Osteocyte (in vitro differentiated cells): ENCODE measurements around the gene KCNJ12. TPM values are rescaled to one million over a fixed set of nuclear protein-coding genes. Genes with fewer than 3 reads are reported as not detected.

Experiments used
- DNase-seq: peaks from one replicate; pipeline ENCODE4 v3.0.0; 2021; ENCODE audit warnings: mixed read lengths; ENCODE audit not compliant: unreplicated experiment; ENCODE audit errors: extremely low spot score
- H3K27ac Mint-ChIP-seq: one replicate; pipeline ENCODE4 v1.8.0; 2021; ENCODE audit warnings: mild to moderate bottlenecking, mixed read lengths; ENCODE audit not compliant: unreplicated experiment
- H3K27me3 Mint-ChIP-seq: one replicate; pipeline ENCODE4 v1.8.0; 2021; ENCODE audit warnings: mixed read lengths; ENCODE audit not compliant: unreplicated experiment
- H3K36me3 Mint-ChIP-seq: one replicate; pipeline ENCODE4 v1.8.0; 2021; ENCODE audit warnings: mixed read lengths; ENCODE audit not compliant: unreplicated experiment
- H3K4me1 Mint-ChIP-seq: one replicate; pipeline ENCODE4 v1.8.0; 2021; ENCODE audit warnings: mixed read lengths; ENCODE audit not compliant: unreplicated experiment
- H3K4me3 Mint-ChIP-seq: one replicate; pipeline ENCODE4 v1.8.0; 2021; ENCODE audit warnings: mild to moderate bottlenecking, moderate library complexity, mixed read lengths; ENCODE audit not compliant: unreplicated experiment
- H3K9me3 Mint-ChIP-seq: one replicate; pipeline ENCODE4 v1.8.0; 2021; ENCODE audit warnings: mixed read lengths; ENCODE audit not compliant: unreplicated experiment
- total RNA-seq: library from RNA; stranded (reverse); gene quantifications from 2 replicates; pipeline ENCODE4 v1.2.1, GENCODE V29; 2021
- TF ChIP-seq, protein P1 (sequence below): fragments of 200-600 bp; sonication (generic); IDR thresholded peaks from 2 replicates; pipeline ENCODE4 v1.5.0; 2021; ENCODE audit warnings: antibody characterized with exemption, mild to moderate bottlenecking, moderate library complexity

KCNJ12 gene
- total RNA-seq, 1 donor from 2014 or later, result 2.3 TPM

DNA sequence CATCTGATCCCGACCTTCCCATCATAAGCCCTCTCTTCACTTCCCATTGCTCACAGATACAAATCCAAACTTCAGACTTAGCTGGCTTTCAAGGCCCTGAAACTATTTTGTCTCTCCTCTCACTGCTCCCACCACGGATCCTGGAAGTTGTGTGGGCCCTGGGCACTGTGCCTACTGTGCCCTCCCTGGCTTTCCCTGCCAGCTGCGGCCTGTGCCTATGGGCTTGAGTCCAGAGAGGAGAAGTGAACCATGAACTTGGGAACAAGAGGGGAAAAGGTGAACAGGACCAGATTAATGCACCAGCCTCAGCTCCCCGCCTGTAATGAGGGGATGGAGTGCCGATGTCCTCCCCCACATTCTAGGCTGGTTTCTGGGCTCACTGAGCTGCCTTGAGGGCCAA lies 18.9 kb upstream of the KCNJ12 start:
- H3K9me3 Mint-ChIP-seq, result no peaks in the 10 kb centered on the region
- no peak overlapping the region for H3K27ac Mint-ChIP-seq
- peaks cover 15% of the 10 kb centered on the region for H3K4me1 Mint-ChIP-seq

DNA sequence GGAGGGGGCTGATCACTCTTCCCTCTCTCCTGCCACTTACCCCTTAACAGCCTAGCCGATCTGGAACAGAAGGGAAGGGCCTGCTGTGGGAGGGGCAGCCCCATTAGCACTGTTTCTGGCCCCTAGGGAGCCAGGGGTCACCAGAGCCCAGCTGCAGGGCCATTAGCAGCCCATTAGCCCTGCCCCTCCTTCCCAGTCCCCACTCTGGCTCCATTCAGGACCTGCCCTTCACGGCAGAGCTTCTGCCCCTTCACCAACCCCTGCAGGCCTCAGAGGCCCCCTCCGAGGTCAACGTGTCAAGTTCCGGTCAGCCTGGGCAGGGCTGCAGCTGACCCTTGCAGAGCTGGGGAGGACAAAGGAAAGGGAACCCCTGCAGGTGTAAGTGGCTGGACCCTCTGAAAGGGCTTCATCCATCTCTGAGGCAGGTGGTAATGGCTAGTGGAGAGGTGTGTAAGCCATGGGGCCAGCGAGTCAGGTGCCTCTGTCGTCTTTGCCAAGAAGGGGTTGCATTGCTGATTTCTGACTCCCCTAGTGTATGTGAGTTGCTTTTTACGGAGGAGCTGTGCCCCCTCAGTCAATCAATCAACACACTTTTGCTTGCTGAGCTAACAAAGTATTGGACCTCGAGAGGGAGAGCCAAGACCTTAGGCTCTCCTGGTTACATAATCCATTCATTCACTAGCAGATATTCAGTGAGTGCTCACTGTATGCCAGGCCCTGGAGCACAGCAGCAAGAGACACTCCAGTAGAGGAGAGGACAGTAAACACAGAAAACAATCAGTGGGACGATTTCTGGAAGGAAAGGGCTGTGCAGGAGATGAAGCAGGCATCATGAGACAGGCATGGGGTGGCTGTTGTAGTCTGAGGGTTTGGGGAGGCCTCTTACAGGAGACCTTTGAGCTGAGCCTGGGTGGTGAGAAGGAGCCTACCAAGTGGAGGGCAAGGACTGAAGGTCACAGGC lies 18.2 kb upstream of the KCNJ12 start:
- Mint-ChIP-seq H3K27me3 (no peaks in the 10 kb centered on the region), H3K4me1 (peaks cover 15% of the 10 kb centered on the region), H3K9me3 (no peaks in the 10 kb centered on the region), H3K27ac (no peak overlapping the region), H3K4me3 (no peak overlapping the region), H3K36me3 (no peaks in the 10 kb centered on the region)
- DNase-seq, result no peak
- TF ChIP-seq, protein P1, sequence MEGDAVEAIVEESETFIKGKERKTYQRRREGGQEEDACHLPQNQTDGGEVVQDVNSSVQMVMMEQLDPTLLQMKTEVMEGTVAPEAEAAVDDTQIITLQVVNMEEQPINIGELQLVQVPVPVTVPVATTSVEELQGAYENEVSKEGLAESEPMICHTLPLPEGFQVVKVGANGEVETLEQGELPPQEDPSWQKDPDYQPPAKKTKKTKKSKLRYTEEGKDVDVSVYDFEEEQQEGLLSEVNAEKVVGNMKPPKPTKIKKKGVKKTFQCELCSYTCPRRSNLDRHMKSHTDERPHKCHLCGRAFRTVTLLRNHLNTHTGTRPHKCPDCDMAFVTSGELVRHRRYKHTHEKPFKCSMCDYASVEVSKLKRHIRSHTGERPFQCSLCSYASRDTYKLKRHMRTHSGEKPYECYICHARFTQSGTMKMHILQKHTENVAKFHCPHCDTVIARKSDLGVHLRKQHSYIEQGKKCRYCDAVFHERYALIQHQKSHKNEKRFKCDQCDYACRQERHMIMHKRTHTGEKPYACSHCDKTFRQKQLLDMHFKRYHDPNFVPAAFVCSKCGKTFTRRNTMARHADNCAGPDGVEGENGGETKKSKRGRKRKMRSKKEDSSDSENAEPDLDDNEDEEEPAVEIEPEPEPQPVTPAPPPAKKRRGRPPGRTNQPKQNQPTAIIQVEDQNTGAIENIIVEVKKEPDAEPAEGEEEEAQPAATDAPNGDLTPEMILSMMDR, result no peak

More for the DNA sequence above, 18.9 kb upstream of the KCNJ12 start:
- Mint-ChIP-seq H3K27me3 (no peaks in the 10 kb centered on the region), H3K36me3 (no peaks in the 10 kb centered on the region), H3K4me3 (no peak overlapping the region)
- TF ChIP-seq, protein P1, result no peak
- no peak for DNase-seq

DNA sequence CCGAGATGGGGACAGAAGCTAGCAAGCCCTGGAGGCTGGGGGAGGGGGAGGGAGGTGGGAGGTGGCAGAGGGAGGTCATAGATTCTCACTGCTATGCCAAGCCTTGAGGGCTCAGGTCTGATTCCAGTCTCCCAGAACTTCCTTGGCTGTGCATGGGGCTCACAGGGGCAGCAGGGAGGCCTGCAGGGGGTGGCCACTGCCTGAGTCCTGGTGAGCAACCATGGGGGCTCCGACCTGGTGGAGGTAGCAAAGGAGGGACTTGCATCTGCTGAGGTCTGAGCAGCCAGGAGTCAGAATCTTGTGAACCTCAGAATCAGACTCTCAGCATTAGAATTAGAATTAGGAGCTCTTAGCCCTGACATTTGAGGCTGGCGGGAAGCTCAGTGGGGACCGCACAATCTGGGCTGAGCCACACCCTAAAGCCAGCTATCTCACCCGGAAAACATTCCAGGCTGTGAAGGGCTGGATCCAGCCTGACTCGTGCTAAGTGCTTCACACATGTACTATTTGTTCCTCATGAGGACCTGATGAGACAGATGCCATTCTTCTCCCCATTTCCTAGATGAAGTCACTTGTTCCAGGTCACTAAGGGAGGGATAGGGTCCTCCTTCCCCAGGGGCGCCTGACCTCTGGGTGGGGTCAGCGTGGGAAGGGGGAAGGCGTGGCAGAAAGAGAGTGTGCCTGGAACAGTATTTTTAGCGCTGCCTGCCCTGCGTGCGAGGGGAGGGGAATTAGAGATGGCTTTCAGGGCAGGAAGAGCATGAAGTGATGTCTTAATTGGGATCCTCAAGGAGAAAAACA lies 17.3 kb upstream of the KCNJ12 start:
- TF ChIP-seq, protein P1, result no peak
- Mint-ChIP-seq H3K27me3 (no peaks in the 10 kb centered on the region), H3K4me3 (no peak overlapping the region), H3K36me3 (no peaks in the 10 kb centered on the region), H3K27ac (no peak overlapping the region), H3K9me3 (no peaks in the 10 kb centered on the region), H3K4me1 (peaks cover 15% of the 10 kb centered on the region)
- DNase-seq, result no peak

DNA sequence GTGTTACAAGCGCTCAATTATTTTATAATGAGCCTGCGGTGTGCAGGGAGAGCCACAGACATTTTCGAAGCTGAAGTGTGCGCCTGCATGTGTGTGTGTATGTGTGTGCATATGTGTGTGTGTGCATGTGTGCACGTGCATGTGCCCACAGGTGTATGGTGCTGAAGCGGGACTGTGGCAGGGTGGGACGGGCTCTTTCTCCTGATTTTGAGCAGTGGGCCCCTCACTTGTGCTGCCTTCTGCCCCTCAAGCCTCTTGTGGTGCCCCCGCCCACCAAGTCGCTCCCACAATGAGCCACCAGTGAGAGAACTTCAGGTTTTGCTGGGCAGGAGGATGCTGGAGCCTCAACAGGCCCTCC lies 16.7 kb upstream of the KCNJ12 start:
- Mint-ChIP-seq H3K9me3 (no peaks in the 10 kb centered on the region), H3K4me1 (peaks cover 17% of the 10 kb centered on the region), H3K27me3 (no peaks in the 10 kb centered on the region), H3K36me3 (no peaks in the 10 kb centered on the region), H3K4me3 (no peak overlapping the region), H3K27ac (no peak overlapping the region)
- no peak for DNase-seq
- TF ChIP-seq, protein P1, result no peak

DNA sequence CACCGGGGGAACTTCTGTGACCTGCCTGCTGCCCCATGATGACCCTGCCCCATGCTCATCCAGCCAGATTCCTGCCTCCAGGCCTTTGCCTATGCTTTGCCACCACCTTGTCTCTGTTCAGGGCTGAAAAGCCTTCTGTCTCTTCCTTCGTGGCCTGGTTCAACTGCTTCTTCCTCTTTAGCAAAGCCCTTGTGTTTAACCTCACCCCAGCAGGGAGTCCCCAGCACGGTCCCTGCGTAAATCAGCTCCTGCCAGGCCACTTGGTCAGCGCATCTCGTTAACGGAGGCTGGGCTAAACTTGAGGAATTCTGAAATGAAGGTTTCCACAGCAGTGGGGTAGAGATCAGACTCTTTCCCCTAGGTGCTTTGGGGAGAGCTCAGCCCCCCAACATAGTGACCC lies 16.1 kb upstream of the KCNJ12 start:
- no peaks in the 10 kb centered on the region for H3K27me3 Mint-ChIP-seq
- TF ChIP-seq, protein P1, result no peak
- DNase-seq, result no peak
- H3K9me3 Mint-ChIP-seq, result no peaks in the 10 kb centered on the region
- H3K27ac Mint-ChIP-seq, result no peak overlapping the region
- H3K36me3 Mint-ChIP-seq, result no peaks in the 10 kb centered on the region
- peaks cover 17% of the 10 kb centered on the region for H3K4me1 Mint-ChIP-seq
- no peak overlapping the region for H3K4me3 Mint-ChIP-seq
